H1 (cell line): Measurements from ENCODE around the gene BSND. TPM values are rescaled to one million over a fixed set of nuclear protein-coding genes. Genes with fewer than 3 reads are reported as not detected.

Experiments used
- CTCF ChIA-PET: fragments of 300-600 bp; sonication (Branson Sonifier 250); formaldehyde crosslinking; loops from one replicate; lab custom pipeline; 2021; ENCODE audit not compliant: partially characterized antibody; lab: Charles Lee
- POLR2A ChIA-PET: fragments of 300-600 bp; sonication (Branson Sonifier 250); formaldehyde crosslinking; loops from one replicate; lab custom pipeline; 2021; ENCODE audit warnings: inconsistent platforms; ENCODE audit not compliant: partially characterized antibody; lab: Charles Lee
- DNase-seq, 2 experiments: peaks; one replicate each; pipeline versions ENCODE4 v3.0.0 to v3.0.0-alpha.2; 2010 to 2022; ENCODE audit warnings: low spot score in 2 of 2, low read depth in 1 of 2, mixed read lengths in 1 of 2
- FAIRE-seq: peaks from 2 replicates; lab custom pipeline; 2011; peaks lifted over from hg19 to GRCh38; lab: Jason Lieb, UNC
- H2AFZ ChIP-seq: 2 replicates; pipeline ENCODE4 v1.8.1; 2012; ENCODE audit warnings: low read length, inconsistent platforms
- H2AK5ac ChIP-seq: 2 replicates; pipeline ENCODE4 v1.6.1; 2013; ENCODE audit warnings: low read depth, low read length
- H2BK120ac ChIP-seq: replicated peaks from 2 replicates; pipeline ENCODE3; 2013; ENCODE audit warnings: low read depth, low read length, inconsistent platforms
- H2BK12ac ChIP-seq: 2 replicates; pipeline ENCODE4 v1.6.1; 2013; ENCODE audit warnings: low read depth, low read length
- H2BK15ac ChIP-seq: 2 replicates; pipeline ENCODE4 v1.6.1; 2013; ENCODE audit warnings: low read length
- H2BK20ac ChIP-seq: 2 replicates; pipeline ENCODE4 v1.6.1; 2013; ENCODE audit warnings: low read length
- H2BK5ac ChIP-seq: 2 replicates; pipeline ENCODE4 v1.6.1; 2013; ENCODE audit warnings: low read depth, low read length
- H3K14ac ChIP-seq: 2 replicates; pipeline ENCODE4 v1.6.1; 2013; ENCODE audit warnings: inconsistent platforms; ENCODE audit not compliant: insufficient read length
- H3K18ac ChIP-seq: 2 replicates; pipeline ENCODE4 v1.6.1; 2013; ENCODE audit warnings: low read length; ENCODE audit errors: extremely low read depth
- H3K23ac ChIP-seq: 2 replicates; pipeline ENCODE4 v1.6.1; 2013; ENCODE audit warnings: inconsistent platforms; ENCODE audit not compliant: insufficient read length
- H3K23me2 ChIP-seq: 2 replicates; pipeline ENCODE4 v1.6.1; 2013; ENCODE audit warnings: low read depth, low read length
- H3K27ac ChIP-seq: 2 replicates; pipeline ENCODE4 v1.6.1; 2011; ENCODE audit warnings: low read depth, low read length, inconsistent platforms
- H3K27me3 ChIP-seq, 4 experiments: replicated peaks in 1 of 4; 1 replicate in 1 of 4; 2 replicates in 3 of 4; pipeline versions ENCODE4 v1.6.1 to v1.8.1; 2011 to 2013; ENCODE audit warnings: low read length in 3 of 4, mild to moderate bottlenecking in 3 of 4, inconsistent platforms in 2 of 4, mixed read lengths in 2 of 4, moderate library complexity in 1 of 4; ENCODE audit not compliant: control insufficient read depth in 3 of 4, insufficient read depth in 3 of 4; ENCODE audit errors: extremely low read depth in 1 of 4
- H3K36me3 ChIP-seq, 4 experiments: 2 replicates each; pipeline versions ENCODE4 v1.6.1 to v1.8.1; 2011 to 2013; ENCODE audit warnings: mild to moderate bottlenecking in 4 of 4, low read length in 3 of 4, moderate library complexity in 2 of 4, control low read depth in 1 of 4, inconsistent platforms in 1 of 4; ENCODE audit not compliant: insufficient read depth in 4 of 4, control insufficient read depth in 2 of 4
- H3K4ac ChIP-seq: replicated peaks from 2 replicates; pipeline ENCODE3; 2013; ENCODE audit warnings: low read length, low read depth, mixed read lengths, inconsistent platforms; ENCODE audit not compliant: insufficient read length
- H3K4me1 ChIP-seq, 4 experiments: replicated peaks in 1 of 4; 1 replicate in 1 of 4; 2 replicates in 3 of 4; pipeline versions ENCODE4 v1.6.1 to v1.8.1; 2011 to 2013; ENCODE audit warnings: low read length in 3 of 4, inconsistent platforms in 2 of 4, mixed read lengths in 1 of 4; ENCODE audit not compliant: insufficient read depth in 4 of 4, control insufficient read depth in 3 of 4
- H3K4me2 ChIP-seq, 2 experiments: 2 replicates each; pipeline versions ENCODE4 v1.6.1 to v1.8.1; 2011 to 2013; ENCODE audit warnings: low read depth in 2 of 2, low read length in 2 of 2, control low read depth in 1 of 2, inconsistent platforms in 1 of 2, mild to moderate bottlenecking in 1 of 2; ENCODE audit not compliant: insufficient read depth in 1 of 2
- H3K4me3 ChIP-seq, 4 experiments: fragments of 200-600, 300-600 bp in 1 of 4; sonication (generic), shearing (Covaris generic), sonication (Bioruptor Twin) in 1 of 4; 2 replicates each; pipeline versions ENCODE4 v1.5.1 to v1.8.1; 2011 to 2016; ENCODE audit warnings: low read length in 4 of 4, low read depth in 3 of 4, control low read depth in 2 of 4, inconsistent platforms in 2 of 4, mild to moderate bottlenecking in 2 of 4, mixed read lengths in 1 of 4, moderate library complexity in 1 of 4; ENCODE audit not compliant: insufficient read depth in 2 of 4; ENCODE audit errors: extremely low read depth in 1 of 4
- H3K56ac ChIP-seq: replicated peaks from 2 replicates; pipeline ENCODE3; 2013; ENCODE audit warnings: low read depth, mild to moderate bottlenecking, mixed read lengths, low read length, inconsistent platforms; ENCODE audit not compliant: insufficient read length
- H3K79me1 ChIP-seq: 2 replicates; pipeline ENCODE4 v1.6.1; 2013; ENCODE audit warnings: low read depth, low read length, control low read depth
- H3K79me2 ChIP-seq, 2 experiments: 2 replicates each; pipeline versions ENCODE4 v1.6.1 to v1.8.1; 2012 to 2013; ENCODE audit warnings: low read length in 2 of 2, mild to moderate bottlenecking in 2 of 2, inconsistent platforms in 1 of 2; ENCODE audit not compliant: insufficient read depth in 2 of 2, control insufficient read depth in 1 of 2
- H3K9ac ChIP-seq, 4 experiments: replicated peaks in 1 of 4; 1 replicate in 1 of 4; 2 replicates in 3 of 4; pipeline versions ENCODE4 v1.6.1 to v1.8.1; 2011 to 2013; ENCODE audit warnings: low read depth in 3 of 4, low read length in 3 of 4, control low read depth in 2 of 4, mild to moderate bottlenecking in 2 of 4, moderate library complexity in 2 of 4, inconsistent platforms in 1 of 4; ENCODE audit errors: extremely low read depth in 1 of 4
- H3K9me3 ChIP-seq, 2 experiments: 2 replicates each; pipeline versions ENCODE4 v1.6.1 to v1.8.1; 2012 to 2013; ENCODE audit warnings: mild to moderate bottlenecking in 2 of 2, moderate library complexity in 2 of 2, control low read depth in 1 of 2, inconsistent platforms in 1 of 2, low read depth in 1 of 2, low read length in 1 of 2, mixed read lengths in 1 of 2; ENCODE audit not compliant: insufficient read depth in 2 of 2
- H4K20me1 ChIP-seq, 2 experiments: replicated peaks in 1 of 2; 2 replicates each; pipeline versions ENCODE3 to v1.8.1; 2011 to 2013; ENCODE audit warnings: inconsistent platforms in 2 of 2, low read length in 2 of 2, mild to moderate bottlenecking in 1 of 2; ENCODE audit not compliant: insufficient read depth in 2 of 2, control insufficient read depth in 1 of 2
- H4K5ac ChIP-seq: 2 replicates; pipeline ENCODE4 v1.6.1; 2013; ENCODE audit warnings: low read length, low read depth, mixed read lengths, inconsistent platforms; ENCODE audit not compliant: insufficient read length
- H4K8ac ChIP-seq: 2 replicates; pipeline ENCODE4 v1.8.0; 2013; ENCODE audit warnings: mild to moderate bottlenecking, moderate library complexity, low read length, inconsistent platforms; ENCODE audit not compliant: insufficient read depth; ENCODE audit errors: extremely low read depth
- H4K91ac ChIP-seq: replicated peaks from 2 replicates; pipeline ENCODE3; 2013; ENCODE audit warnings: low read length, mixed read lengths, inconsistent platforms; ENCODE audit not compliant: insufficient read length
- ATF3 ChIP-seq: IDR thresholded peaks from 2 replicates; pipeline ENCODE4 v1.6.1; 2011; ENCODE audit warnings: low read depth, mild to moderate bottlenecking, low read length; ENCODE audit not compliant: insufficient read depth
- CBX8 ChIP-seq: fragments of 300-800, 300-1000 bp; sonication (generic); IDR thresholded peaks from 2 replicates; pipeline ENCODE4 v1.7.1; 2016; ENCODE audit warnings: low read depth, low read length, borderline replicate concordance
- CTCF ChIP-seq, 3 experiments: IDR thresholded peaks; 1 replicate in 2 of 3; 2 replicates in 1 of 3; pipeline versions ENCODE4 v1.5.1 to v1.6.1; 2011; ENCODE audit warnings: low read length in 3 of 3, mild to moderate bottlenecking in 3 of 3, inconsistent platforms in 2 of 3, low read depth in 1 of 3, moderate library complexity in 1 of 3; ENCODE audit not compliant: insufficient read depth in 1 of 3; ENCODE audit errors: control extremely low read depth in 1 of 3
- FOSL1 ChIP-seq: IDR thresholded peaks from 2 replicates; pipeline ENCODE4 v1.6.1; 2011; ENCODE audit warnings: mild to moderate bottlenecking, low read depth, low read length, moderate library complexity; ENCODE audit not compliant: insufficient read depth
- JUN ChIP-seq: IDR thresholded peaks from 2 replicates; pipeline ENCODE4 v1.6.1; 2011; ENCODE audit warnings: low read depth, mild to moderate bottlenecking, improper control_type of control experiment, low read length
- JUND ChIP-seq: IDR thresholded peaks from 2 replicates; pipeline ENCODE4 v1.6.1; 2011; ENCODE audit warnings: mild to moderate bottlenecking, improper control_type of control experiment, low read length
- MAFK ChIP-seq: IDR thresholded peaks from 2 replicates; pipeline ENCODE4 v1.6.1; 2012; ENCODE audit warnings: low read depth, mild to moderate bottlenecking, improper control_type of control experiment, low read length
- NRF1 ChIP-seq: IDR thresholded peaks from 2 replicates; pipeline ENCODE4 v1.6.1; 2011; ENCODE audit warnings: mild to moderate bottlenecking, low read depth, low read length, improper control_type of control experiment
- RFX5 ChIP-seq: IDR thresholded peaks from 2 replicates; pipeline ENCODE4 v1.6.1; 2011; ENCODE audit warnings: low read depth, low read length, improper control_type of control experiment, borderline replicate concordance
- SRF ChIP-seq: IDR thresholded peaks from 2 replicates; pipeline ENCODE4 v1.6.1; 2011; ENCODE audit warnings: mild to moderate bottlenecking, low read depth, low read length, moderate library complexity
- YY1 ChIP-seq: IDR thresholded peaks from 2 replicates; pipeline ENCODE4 v1.6.1; 2011; ENCODE audit warnings: low read depth, mild to moderate bottlenecking, low read length
- WGBS, 2 experiments: shearing (Covaris generic) in 1 of 2; methylation state at CpG; one replicate each; pipeline versions ENCODE4 v1.1.6 to v1.1.7; 2013 to 2015; ENCODE audit warnings: low lambda C conversion rate in 2 of 2, mixed read lengths in 2 of 2, inconsistent platforms in 1 of 2, low coverage in 1 of 2, missing lambda C conversion rate in 1 of 2; ENCODE audit not compliant: insufficient replicate concordance in 2 of 2, insufficient coverage in 1 of 2, insufficient read length in 1 of 2; ENCODE audit errors: extremely low coverage in 1 of 2, missing lambda C conversion rate in 1 of 2; 5-methylcytosine and 5-hydroxymethylcytosine counted together
- polyA plus RNA-seq, 7 experiments: library from polyadenylated mRNA; depleted of rRNA in 3 of 7; stranded (reverse) in 5 of 7; unstranded in 2 of 7; fragments of >200 nt in 5 of 7; fragments of 200-250 nt in 2 of 7; gene quantifications; 1 replicate in 5 of 7; 2 replicates in 1 of 7; 4 replicates in 1 of 7; pipeline versions ENCODE4 v1.2.1 to v1.2.3, GENCODE V29; 2011 to 2013; ENCODE audit warnings: missing spikeins in 2 of 7, mixed read lengths in 2 of 7
- total RNA-seq: library from RNA; stranded (reverse); fragmentation: NEBNext Ultra II Directional; extraction: Animal tissue kit (Norgen Biotek cat#: 25700); gene quantifications from 2 replicates; pipeline ENCODE4 v1.2.1, GENCODE V29; 2021

BSND gene
- total and polyA plus RNA-seq, 2 of the 8 experiments (the other 6 are each of a cell fraction or from before 2014, with no cell fraction given) = 0.43 to 0.68 TPM

- Histone ChIP-seq H3K18ac (no peak overlapping the region), H3K9me3 (no peaks in the 10 kb centered on the region), H3K27me3 (no peaks in the 10 kb centered on the region), H2BK12ac (peak overlapping the region; percentile 61; the same call in 1 of the 2 replicates), H3K27ac (no peak overlapping the region), H3K4me3 (no peak overlapping the region), H4K5ac (no peak overlapping the region), H3K56ac (no peak overlapping the region), H2AFZ (no peak overlapping the region), H4K91ac (peak overlapping the region; percentile 17), H2AK5ac (no peak overlapping the region), H3K79me2 (no peaks in the 10 kb centered on the region), H2BK120ac (no peak overlapping the region), H3K23ac (no peak overlapping the region), H2BK20ac (peak overlapping the region; percentile 25; the same call in 1 of the 2 replicates), H3K14ac (no peak overlapping the region), H3K4ac (no peak overlapping the region), H3K36me3 (no peaks in the 10 kb centered on the region), H3K4me1 (peaks cover 0 to 10% (median 7%) of the 10 kb centered on the region in 4 experiments; a peak in 5 of 7 replicates), H2BK15ac (no peak overlapping the region), H4K20me1 (no peaks in the 10 kb centered on the region), H4K8ac (no peak overlapping the region), H3K4me2 (no peak overlapping the region), H3K23me2 (no peaks in the 10 kb centered on the region), H3K9ac (no peak overlapping the region), H3K79me1 (no peaks in the 10 kb centered on the region), H2BK5ac (peak overlapping the region; percentile 2; the same call in 1 of the 2 replicates)
- ChIA-PET CTCF (interaction anchor here (9.0 kb wide), 1 partner anchor 29 kb away, joined by 49 read pairs; no protein-coding TSS in a partner anchor), POLR2A (interaction anchor here (0.6 kb wide), 1 partner anchor 282 kb away, joined by 4 read pairs; no protein-coding TSS in a partner anchor)
- DNase-seq = no peak
- WGBS, 2 experiments = 91% methylated on average over 5 of the region's 5 CpGs; no CpG with 5 or more reads in 1 of the 2 experiments
- no peak for FAIRE-seq
- no peak for TF ChIP-seq ATF3
- TF ChIP-seq MAFK = no peak
- TF ChIP-seq FOSL1 = no peak
- TF ChIP-seq SRF = no peak
- TF ChIP-seq CTCF (IDR thresholded peaks at IDR 0.05; ENCODE audit: control extremely low read depth in 1 of 3, insufficient read depth in 1 of 3, low read depth in 1 of 3, low read length in 3 of 3) = no peak
- no peak for TF ChIP-seq JUN
- no peak for TF ChIP-seq NRF1
- no peak for TF ChIP-seq YY1
- no peak for TF ChIP-seq JUND
- TF ChIP-seq RFX5 = no peak
- TF ChIP-seq CBX8 = no peak
Observed at GRCh38 chr1:54967372-54967771, 31.4 kb upstream of the BSND start.
